ENCODE results near the gene MESP2. TPM values are rescaled to one million over a fixed set of nuclear protein-coding genes. Genes with fewer than 3 reads are reported as not detected.

Gene MESP2
- polyA plus RNA-seq, 1 donor from 2014 or later = not detected

GRCh38 chr15:89797678-89798201 is 21.6 kb downstream of the MESP2 start:
- peaks cover 2 to 11% (median 2%) of the 10 kb centered on the region in 3 donors for H3K9me3 Mint-ChIP-seq
- H3K27ac Mint-ChIP-seq = no peak overlapping the region
- H3K4me3 Mint-ChIP-seq = peak overlapping the region in 1 of 4 donors; percentile 19
- peaks cover 1% of the 10 kb centered on the region for H3K36me3 Mint-ChIP-seq
- H3K27me3 Mint-ChIP-seq = peaks cover 2% of the 10 kb centered on the region
- peaks cover 0 to 6% (median 0%) of the 10 kb centered on the region in 3 donors for H3K4me1 Mint-ChIP-seq

- Mint-ChIP-seq H3K36me3 (peaks cover 1% of the 10 kb centered on the region), H3K9me3 (peaks cover 2 to 11% (median 2%) of the 10 kb centered on the region in 3 donors), H3K27me3 (peaks cover 6% of the 10 kb centered on the region), H3K4me3 (no peak overlapping the region), H3K27ac (no peak overlapping the region), H3K4me1 (peaks cover 0 to 6% (median 0%) of the 10 kb centered on the region in 3 donors)
Observed at GRCh38 chr15:89799011-89799911, 23.1 kb downstream of the MESP2 start.

- Mint-ChIP-seq H3K9me3 (peaks cover 0 to 11% (median 2%) of the 10 kb centered on the region in 3 donors), H3K4me3 (no peak overlapping the region), H3K27me3 (peaks cover 6% of the 10 kb centered on the region), H3K4me1 (peaks cover 0 to 6% (median 0%) of the 10 kb centered on the region in 3 donors), H3K36me3 (peaks cover 3% of the 10 kb centered on the region), H3K27ac (no peak overlapping the region)
Observed at GRCh38 chr15:89799918-89800498, 23.9 kb downstream of the MESP2 start.

GRCh38 chr15:89801471-89802195 is 25.5 kb downstream of the MESP2 start:
- H3K27me3 Mint-ChIP-seq = peaks cover 6% of the 10 kb centered on the region
- no peak overlapping the region for H3K4me3 Mint-ChIP-seq
- H3K36me3 Mint-ChIP-seq = peaks cover 3% of the 10 kb centered on the region
- H3K27ac Mint-ChIP-seq = no peak overlapping the region
- peaks cover 0 to 6% (median 0%) of the 10 kb centered on the region in 3 donors for H3K4me1 Mint-ChIP-seq
- peaks cover 0 to 3% (median 2%) of the 10 kb centered on the region in 3 donors for H3K9me3 Mint-ChIP-seq

GRCh38 chr15:89802231-89802928 is 26.2 kb downstream of the MESP2 start:
- Mint-ChIP-seq H3K27ac (no peak overlapping the region), H3K36me3 (peaks cover 3% of the 10 kb centered on the region), H3K4me3 (peak overlapping the region in 1 of 4 donors; percentile 47)

GRCh38 chr15:89802986-89803824 is 27.1 kb downstream of the MESP2 start:
- peak overlapping the region in 1 of 4 donors; percentile 22 for H3K4me3 Mint-ChIP-seq
- peaks cover 7% of the 10 kb centered on the region for H3K36me3 Mint-ChIP-seq
- no peaks in the 10 kb centered on the region for H3K9me3 Mint-ChIP-seq
- H3K27ac Mint-ChIP-seq = no peak overlapping the region
- peaks cover 0 to 6% (median 0%) of the 10 kb centered on the region in 3 donors for H3K4me1 Mint-ChIP-seq
- H3K27me3 Mint-ChIP-seq = peaks cover 6% of the 10 kb centered on the region

More at GRCh38 chr15:89802231-89802928, 26.2 kb downstream of the MESP2 start:
- Mint-ChIP-seq H3K4me1 (peaks cover 0 to 6% (median 0%) of the 10 kb centered on the region in 3 donors), H3K27me3 (peaks cover 6% of the 10 kb centered on the region), H3K9me3 (no peaks in the 10 kb centered on the region)

- H3K27me3 Mint-ChIP-seq = peaks cover 6% of the 10 kb centered on the region
- H3K36me3 Mint-ChIP-seq = peaks cover 8% of the 10 kb centered on the region
- H3K27ac Mint-ChIP-seq = no peak overlapping the region
- peaks cover 0 to 6% (median 0%) of the 10 kb centered on the region in 3 donors for H3K4me1 Mint-ChIP-seq
- no peak overlapping the region for H3K4me3 Mint-ChIP-seq
- H3K9me3 Mint-ChIP-seq = no peaks in the 10 kb centered on the region
Observed at GRCh38 chr15:89803941-89804800, 28.0 kb downstream of the MESP2 start.

- H3K27ac Mint-ChIP-seq = peak overlapping the region in 1 of 3 donors; percentile 73
- peaks cover 6% of the 10 kb centered on the region for H3K27me3 Mint-ChIP-seq
- H3K4me1 Mint-ChIP-seq = no peaks in the 10 kb centered on the region
- no peak overlapping the region for H3K4me3 Mint-ChIP-seq
- H3K36me3 Mint-ChIP-seq = peaks cover 6% of the 10 kb centered on the region
- no peaks in the 10 kb centered on the region for H3K9me3 Mint-ChIP-seq
Observed at GRCh38 chr15:89805241-89806209, 29.4 kb downstream of the MESP2 start.

- H3K27ac Mint-ChIP-seq = peak overlapping the region in 1 of 3 donors; percentile 73
- H3K27me3 Mint-ChIP-seq = peaks cover 6% of the 10 kb centered on the region
- no peaks in the 10 kb centered on the region for H3K9me3 Mint-ChIP-seq
- no peak overlapping the region for H3K4me3 Mint-ChIP-seq
- H3K36me3 Mint-ChIP-seq = peaks cover 6% of the 10 kb centered on the region
- H3K4me1 Mint-ChIP-seq = no peaks in the 10 kb centered on the region
Observed at GRCh38 chr15:89806210-89806558, 30.1 kb downstream of the MESP2 start.

- Mint-ChIP-seq H3K27me3 (peaks cover 8% of the 10 kb centered on the region), H3K9me3 (no peaks in the 10 kb centered on the region)
Observed at GRCh38 chr15:89806559-89807550, 30.7 kb downstream of the MESP2 start.

GRCh38 chr15:89807689-89808088 is 31.6 kb downstream of the MESP2 start:
- H3K4me1 Mint-ChIP-seq = no peaks in the 10 kb centered on the region
- H3K27me3 Mint-ChIP-seq = peaks cover 7% of the 10 kb centered on the region
- H3K27ac Mint-ChIP-seq = peak overlapping the region in 1 of 3 donors; percentile 41
- H3K36me3 Mint-ChIP-seq = peaks cover 6% of the 10 kb centered on the region
- H3K9me3 Mint-ChIP-seq = no peaks in the 10 kb centered on the region
- no peak overlapping the region for H3K4me3 Mint-ChIP-seq

More at GRCh38 chr15:89806559-89807550, 30.7 kb downstream of the MESP2 start:
- peaks cover 6% of the 10 kb centered on the region for H3K36me3 Mint-ChIP-seq
- H3K4me3 Mint-ChIP-seq = no peak overlapping the region
- H3K27ac Mint-ChIP-seq = no peak overlapping the region
- no peaks in the 10 kb centered on the region for H3K4me1 Mint-ChIP-seq

Data from IgD-negative memory B cell (primary cell).